Pons (tissue), 1 donor: ENCODE results near the gene TPRG1L.
A peak's percentile ranks its signal among the peaks of the same experiment; 100 is the strongest.

Source experiments
- DNase-seq: peaks from one replicate; pipeline ENCODE4 v3.0.0-alpha.2; 2016; ENCODE audit warnings: low spot score

TPRG1L gene

GRCh38 chr1:3663999-3664699 is 39.3 kb downstream of the TPRG1L start:
- no peak for DNase-seq

- DNase-seq, result no peak
These were observed 40.0 kb downstream of the TPRG1L start for GRCh38 chr1:3664700-3665375.

- no peak for DNase-seq
These were observed 43.3 kb downstream of the TPRG1L start for GRCh38 chr1:3668148-3668547.

GRCh38 chr1:3668585-3669300 is 43.9 kb downstream of the TPRG1L start:
- DNase-seq, result peak; percentile 5

GRCh38 chr1:3669421-3669821 is 44.6 kb downstream of the TPRG1L start:
- no peak for DNase-seq

GRCh38 chr1:3669971-3670431 is 45.2 kb downstream of the TPRG1L start:
- DNase-seq, result no peak

GRCh38 chr1:3670823-3671265 is 46.0 kb downstream of the TPRG1L start:
- no peak for DNase-seq

GRCh38 chr1:3671371-3672180 is 46.8 kb downstream of the TPRG1L start:
- no peak for DNase-seq

- DNase-seq, result no peak
These were observed 47.6 kb downstream of the TPRG1L start for GRCh38 chr1:3672231-3672970.

GRCh38 chr1:3672971-3673361 is 48.2 kb downstream of the TPRG1L start:
- no peak for DNase-seq

- DNase-seq, result no peak
These were observed 48.7 kb downstream of the TPRG1L start for GRCh38 chr1:3673381-3674099.

- DNase-seq, result no peak
These were observed 49.6 kb downstream of the TPRG1L start for GRCh38 chr1:3674100-3675094.

GRCh38 chr1:3675436-3675835 is 50.6 kb downstream of the TPRG1L start:
- DNase-seq, result no peak

GRCh38 chr1:3676581-3677470 is 52.0 kb downstream of the TPRG1L start:
- DNase-seq, result no peak

GRCh38 chr1:3677484-3677883 is 52.7 kb downstream of the TPRG1L start:
- DNase-seq, result no peak

- no peak for DNase-seq
These were observed 53.7 kb downstream of the TPRG1L start for GRCh38 chr1:3678361-3679097.

GRCh38 chr1:3679098-3679555 is 54.3 kb downstream of the TPRG1L start:
- no peak for DNase-seq
